Naive thymus-derived CD4-positive, alpha-beta T cell (primary cell): ENCODE data around the gene PTPRN2. TPM values are rescaled to one million over a fixed set of nuclear protein-coding genes. Genes with fewer than 3 reads are reported as not detected.

Experiments used
- ATAC-seq: fragments of 150-1000 bp; cut with Tn5 transposase; 2 replicates; pipeline ENCODE4 v1.10.0; 2021; ENCODE audit warnings: mild to moderate bottlenecking, moderate library complexity
- CTCF ChIA-PET: fragments of 350-600 bp; sonication (Branson Sonifier 250); formaldehyde crosslinking; loops from one replicate; lab custom pipeline; 2021; ENCODE audit warnings: antibody characterized with exemption; lab: Charles Lee
- POLR2A ChIA-PET: fragments of 350-600 bp; sonication (Branson Sonifier 250); formaldehyde crosslinking; loops from one replicate; lab custom pipeline; 2021; ENCODE audit warnings: antibody characterized with exemption, inconsistent platforms; lab: Charles Lee
- DNase-seq, 9 donors: peaks; one replicate each; pipeline versions ENCODE4 v3.0.0 to v3.0.0-alpha.2; 2020 to 2022; ENCODE audit warnings: mixed read lengths in 1 of 9
- H3K27ac ChIP-seq: one replicate; pipeline ENCODE4 v1.7.0; 2013; ENCODE audit warnings: mild to moderate bottlenecking, low read depth, low read length, moderate library complexity
- H3K27me3 ChIP-seq, 2 donors: one replicate each; pipeline ENCODE4 v1.7.0; 2013; ENCODE audit warnings: low read length in 2 of 2, mild to moderate bottlenecking in 2 of 2, moderate library complexity in 2 of 2; ENCODE audit not compliant: control insufficient read depth in 2 of 2, insufficient read depth in 2 of 2
- H3K36me3 ChIP-seq, 3 experiments: 1 replicate in 2 of 3; 2 replicates in 1 of 3; pipeline ENCODE4 v1.7.0; 2013; ENCODE audit warnings: low read length in 3 of 3, mild to moderate bottlenecking in 3 of 3, moderate library complexity in 1 of 3; ENCODE audit not compliant: insufficient read depth in 3 of 3, control insufficient read depth in 2 of 3
- H3K4me1 ChIP-seq, 2 donors: one replicate each; pipeline ENCODE4 v1.7.0; 2013; ENCODE audit warnings: low read length in 2 of 2, mild to moderate bottlenecking in 2 of 2, moderate library complexity in 1 of 2; ENCODE audit not compliant: control insufficient read depth in 2 of 2, insufficient read depth in 2 of 2
- H3K4me3 ChIP-seq: 2 replicates; pipeline ENCODE4 v1.7.0; 2013; ENCODE audit warnings: mild to moderate bottlenecking, low read length
- H3K9me3 ChIP-seq, 3 experiments: 1 replicate in 2 of 3; 2 replicates in 1 of 3; pipeline ENCODE4 v1.7.0; 2013; ENCODE audit warnings: low read length in 3 of 3; ENCODE audit not compliant: control insufficient read depth in 2 of 3
- H3K27ac Mint-ChIP-seq, 9 donors: one replicate each; pipeline ENCODE4 v1.8.0; 2020 to 2022; ENCODE audit warnings: mixed read lengths in 9 of 9, mild to moderate bottlenecking in 8 of 9, moderate library complexity in 5 of 9, inconsistent platforms in 2 of 9
- H3K27me3 Mint-ChIP-seq, 5 donors: one replicate each; pipeline ENCODE4 v1.8.0; 2021 to 2022; ENCODE audit warnings: mixed read lengths in 5 of 5, mild to moderate bottlenecking in 1 of 5
- H3K36me3 Mint-ChIP-seq, 5 donors: one replicate each; pipeline ENCODE4 v1.8.0; 2020 to 2022; ENCODE audit warnings: mixed read lengths in 5 of 5, mild to moderate bottlenecking in 3 of 5, inconsistent platforms in 1 of 5
- H3K4me1 Mint-ChIP-seq, 7 donors: one replicate each; pipeline ENCODE4 v1.8.0; 2020 to 2022; ENCODE audit warnings: mixed read lengths in 7 of 7, mild to moderate bottlenecking in 3 of 7, inconsistent platforms in 1 of 7
- H3K4me3 Mint-ChIP-seq, 10 donors: one replicate each; pipeline ENCODE4 v1.8.0; 2020 to 2022; ENCODE audit warnings: mild to moderate bottlenecking in 10 of 10, mixed read lengths in 10 of 10, moderate library complexity in 6 of 10, inconsistent platforms in 2 of 10
- H3K9me3 Mint-ChIP-seq, 11 donors: one replicate each; pipeline ENCODE4 v1.8.0; 2020 to 2022; ENCODE audit warnings: mixed read lengths in 11 of 11, mild to moderate bottlenecking in 4 of 11, inconsistent platforms in 1 of 11, moderate library complexity in 1 of 11
- intact Hi-C, 2 donors: fragments of 100-400 bp; cut with micrococcal nuclease; formaldehyde crosslinking; loops; one replicate each; pipeline ENCODE4 v1.15.1; 2023
- polyA plus RNA-seq, 2 donors: library from polyadenylated mRNA; unstranded; fragments of 300-500 nt; fragmentation: Illumina TruSeq; gene quantifications; one replicate each; pipeline ENCODE4 v1.2.3, GENCODE V29; 2021
- total RNA-seq, 6 experiments: library from RNA in 5 of 6; stranded (reverse) in 5 of 6; gene quantifications; 1 replicate in 5 of 6; 2 replicates in 1 of 6; pipeline ENCODE4 v1.2.3 and lab custom pipeline; 2021 to 2026

Gene PTPRN2
- total and polyA plus RNA-seq, 7 experiments from 2014 or later = 0.58 to 2.3 (median 1.4) TPM

DNA sequence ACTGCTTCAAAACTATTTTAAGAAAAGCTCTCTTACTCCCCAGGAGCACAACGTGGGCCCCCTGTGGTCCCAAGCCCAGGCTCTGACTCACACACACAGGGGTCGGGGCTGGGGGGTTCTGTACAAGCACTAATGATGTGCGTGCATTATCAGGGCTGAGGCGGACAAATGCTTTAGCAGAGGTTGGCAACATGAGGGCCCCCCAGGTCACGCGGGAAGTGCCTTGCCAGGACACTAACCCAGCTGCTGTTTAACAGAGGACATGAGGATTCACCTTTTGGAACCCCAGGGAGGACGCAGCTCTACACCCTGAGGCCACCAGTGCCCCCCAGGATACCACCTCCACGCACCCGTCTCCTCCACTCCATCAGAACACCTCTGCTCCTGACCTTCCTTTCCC lies 908.0 kb downstream of the PTPRN2 start:
- H3K4me1 Mint-ChIP-seq = peaks cover 6 to 27% (median 16%) of the 10 kb centered on the region in 7 donors
- intact Hi-C loops = loop anchor here in 1 of 2 donors (10.0 kb wide), 1 partner anchor 245 kb away; no protein-coding TSS in a partner anchor
- H3K27me3 Mint-ChIP-seq = peaks cover 73 to 85% (median 80%) of the 10 kb centered on the region in 5 donors
- no peak overlapping the region for H3K4me3 Mint-ChIP-seq
- Histone ChIP-seq H3K9me3 (no peaks in the 10 kb centered on the region), H3K4me3 (no peak overlapping the region), H3K36me3 (no peaks in the 10 kb centered on the region), H3K27ac (no peak overlapping the region), H3K4me1 (peaks cover 0 to 13% of the 10 kb centered on the region in 2 donors), H3K27me3 (peaks cover 4 to 32% of the 10 kb centered on the region in 2 donors)
- CTCF ChIA-PET = interaction anchor here (0.7 kb wide), 1 partner anchor 148 kb away, joined by 3 read pairs; no protein-coding TSS in a partner anchor
- no peaks in the 10 kb centered on the region for H3K36me3 Mint-ChIP-seq
- POLR2A ChIA-PET = no interaction called here
- no peak overlapping the region for H3K27ac Mint-ChIP-seq
- peaks cover 0 to 4% (median 0%) of the 10 kb centered on the region in 11 donors for H3K9me3 Mint-ChIP-seq
- DNase-seq (no peak), ATAC-seq (no peak)

DNA sequence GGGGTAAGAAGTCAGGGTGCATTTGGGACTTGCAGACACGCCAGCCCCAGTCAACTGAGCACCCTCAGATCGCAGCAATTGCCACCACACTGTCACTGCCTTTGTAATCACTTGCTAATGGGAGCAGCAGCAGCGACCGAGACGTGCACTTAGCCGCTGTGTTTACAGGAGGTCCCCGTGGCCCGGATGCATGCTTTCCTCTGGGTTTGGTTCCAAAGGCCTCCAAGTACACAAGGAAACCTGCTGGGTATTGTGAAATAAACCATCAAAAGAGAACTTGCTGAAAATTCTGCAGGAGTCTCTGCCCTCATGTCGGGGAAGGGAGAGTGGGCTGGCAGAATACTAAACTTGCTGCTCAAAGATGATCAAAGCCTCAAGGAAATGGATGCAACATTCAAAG lies 909.1 kb downstream of the PTPRN2 start:
- H3K4me3 ChIP-seq = no peak overlapping the region
- CTCF ChIA-PET = no interaction called here
- H3K36me3 Mint-ChIP-seq = no peaks in the 10 kb centered on the region

DNA sequence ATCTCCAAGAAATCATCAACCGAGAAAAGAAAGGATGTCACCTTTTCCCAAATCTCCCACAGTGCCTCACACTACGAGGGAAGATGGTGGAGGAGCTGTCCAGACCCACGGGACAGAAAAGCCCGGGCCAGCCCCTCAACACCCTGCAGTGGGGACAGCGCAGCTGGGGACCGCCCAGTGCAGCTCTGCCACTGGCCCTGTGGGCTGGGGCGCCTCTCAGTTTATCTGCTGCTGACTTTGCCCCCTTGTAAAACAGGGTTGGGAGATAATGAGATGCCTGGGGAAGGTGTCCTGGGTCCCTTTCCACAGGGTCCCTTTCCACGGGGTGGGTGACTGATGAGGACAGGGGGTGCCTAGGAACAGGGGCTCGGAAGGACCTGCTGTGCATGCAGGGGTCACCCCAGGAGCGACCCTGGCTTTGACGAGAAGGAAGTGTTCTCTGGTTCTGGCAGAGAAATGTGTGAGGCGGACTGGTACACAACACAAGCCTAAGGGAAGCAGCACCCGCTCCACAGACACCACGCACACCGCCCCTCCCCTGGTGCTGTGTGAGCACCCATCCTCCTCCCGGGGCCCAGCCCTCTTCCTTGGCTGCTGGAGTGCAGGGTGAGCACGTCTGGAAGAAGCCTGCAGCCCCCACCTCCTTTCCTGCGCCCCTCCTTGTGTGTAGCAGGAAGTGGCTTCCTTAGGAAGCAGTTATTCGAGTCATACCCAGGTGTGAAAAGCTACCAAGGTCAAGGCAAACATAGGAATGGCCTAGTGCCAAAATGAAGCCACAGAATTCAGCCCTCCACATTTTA lies 911.0 kb downstream of the PTPRN2 start:
- H3K9me3 Mint-ChIP-seq = peaks cover 0 to 1% (median 0%) of the 10 kb centered on the region in 11 donors
- Histone ChIP-seq H3K27me3 (peaks cover 0 to 11% of the 10 kb centered on the region in 2 donors), H3K4me1 (no peaks in the 10 kb centered on the region), H3K36me3 (no peaks in the 10 kb centered on the region), H3K9me3 (no peaks in the 10 kb centered on the region), H3K27ac (no peak overlapping the region), H3K4me3 (no peak overlapping the region)
- H3K4me1 Mint-ChIP-seq = peaks cover 0 to 8% (median 4%) of the 10 kb centered on the region in 7 donors
- H3K4me3 Mint-ChIP-seq = no peak overlapping the region
- ATAC-seq (no peak), DNase-seq (peak in 1 of 9 donors; percentile 1)
- peaks cover 52 to 67% (median 58%) of the 10 kb centered on the region in 5 donors for H3K27me3 Mint-ChIP-seq
- POLR2A ChIA-PET = interaction anchor here (0.5 to 0.7 kb wide), 2 partner anchors 23 to 162 kb away, joined by 3 to 6 read pairs; no protein-coding TSS in a partner anchor
- CTCF ChIA-PET = no interaction called here
- intact Hi-C loops = no loop called here
- H3K36me3 Mint-ChIP-seq = no peaks in the 10 kb centered on the region
- H3K27ac Mint-ChIP-seq = peak overlapping the region in 1 of 9 donors; percentile 15

More for the DNA sequence above, 909.1 kb downstream of the PTPRN2 start:
- intact Hi-C loops = no loop called here
- POLR2A ChIA-PET = no interaction called here
- Mint-ChIP-seq H3K9me3 (peaks cover 0 to 4% (median 0%) of the 10 kb centered on the region in 11 donors), H3K27ac (no peak overlapping the region), H3K27me3 (peaks cover 67 to 85% (median 76%) of the 10 kb centered on the region in 5 donors), H3K4me1 (peaks cover 6 to 21% (median 11%) of the 10 kb centered on the region in 7 donors), H3K4me3 (no peak overlapping the region)
- Histone ChIP-seq H3K9me3 (no peaks in the 10 kb centered on the region), H3K36me3 (no peaks in the 10 kb centered on the region), H3K27ac (no peak overlapping the region), H3K27me3 (peaks cover under 1 to 25% of the 10 kb centered on the region in 2 donors), H3K4me1 (peaks cover 0 to 6% of the 10 kb centered on the region in 2 donors)
- peak in 1 of 9 donors; percentile 4 for DNase-seq
- ATAC-seq = no peak

DNA sequence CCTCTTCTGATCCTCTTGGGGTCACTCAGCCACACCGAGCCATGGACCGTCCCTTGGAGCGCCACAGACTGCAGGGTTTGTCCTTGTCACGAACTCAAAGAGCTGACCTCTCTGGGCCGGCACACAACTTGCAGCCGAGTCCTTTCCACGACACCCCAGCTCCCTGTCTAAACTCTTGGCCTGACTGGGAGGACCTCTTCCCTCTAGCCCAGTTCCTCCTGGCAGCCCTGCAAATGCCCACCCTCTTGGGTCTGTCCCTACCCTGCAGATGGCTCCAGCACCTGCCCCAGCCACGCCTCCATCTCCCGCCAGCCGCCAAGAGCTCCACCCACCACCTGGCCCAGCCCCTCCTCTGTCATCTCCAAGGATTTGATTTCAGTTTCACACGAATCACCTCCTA lies 911.6 kb downstream of the PTPRN2 start:
- Histone ChIP-seq H3K4me3 (no peak overlapping the region), H3K27me3 (peaks cover 0 to 5% of the 10 kb centered on the region in 2 donors), H3K4me1 (no peaks in the 10 kb centered on the region), H3K36me3 (no peaks in the 10 kb centered on the region), H3K9me3 (no peaks in the 10 kb centered on the region), H3K27ac (no peak overlapping the region)
- Mint-ChIP-seq H3K4me3 (no peak overlapping the region), H3K36me3 (no peaks in the 10 kb centered on the region), H3K27me3 (peaks cover 45 to 66% (median 51%) of the 10 kb centered on the region in 5 donors), H3K4me1 (peaks cover 0 to 10% (median 4%) of the 10 kb centered on the region in 7 donors), H3K9me3 (peaks cover 0 to 1% (median 0%) of the 10 kb centered on the region in 11 donors), H3K27ac (no peak overlapping the region)
- DNase-seq (peak in 1 of 9 donors; percentile 1), ATAC-seq (no peak)
- intact Hi-C loops = no loop called here
- ChIA-PET CTCF (no interaction called here), POLR2A (interaction anchor here (0.5 kb wide), 1 partner anchor 162 kb away, joined by 6 read pairs; no protein-coding TSS in a partner anchor)

DNA sequence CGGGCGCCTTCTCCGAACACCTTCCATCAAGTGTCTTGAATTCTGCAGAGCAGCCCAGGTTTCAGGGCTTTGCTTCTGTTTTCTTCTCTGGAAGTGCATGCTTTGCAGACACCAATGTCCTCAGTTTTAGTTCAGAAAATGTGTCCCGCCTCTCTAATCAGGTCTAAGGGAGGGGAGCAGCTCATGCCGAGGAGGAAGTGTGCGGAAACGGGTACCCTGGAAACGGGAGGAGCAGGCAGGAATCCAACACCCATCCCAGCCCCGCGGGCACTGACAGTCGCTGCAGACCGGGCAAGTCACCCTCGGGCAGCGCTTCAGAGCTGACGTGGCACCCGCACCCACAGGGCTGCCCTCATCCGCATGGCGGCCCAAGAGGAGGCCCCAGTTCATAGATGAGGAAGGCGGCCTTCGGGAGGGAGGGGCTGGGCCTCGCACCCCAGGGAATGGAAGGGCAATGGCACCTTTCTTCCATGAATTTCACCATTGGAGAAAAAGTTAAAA lies 912.1 kb downstream of the PTPRN2 start:
- Mint-ChIP-seq H3K4me1 (peaks cover 1 to 10% (median 7%) of the 10 kb centered on the region in 7 donors), H3K9me3 (peaks cover 0 to 1% (median 0%) of the 10 kb centered on the region in 11 donors), H3K27ac (no peak overlapping the region), H3K4me3 (no peak overlapping the region), H3K36me3 (no peaks in the 10 kb centered on the region), H3K27me3 (peaks cover 40 to 61% (median 46%) of the 10 kb centered on the region in 5 donors)
- Histone ChIP-seq H3K27ac (no peak overlapping the region), H3K27me3 (peaks cover 0 to 3% of the 10 kb centered on the region in 2 donors), H3K36me3 (no peaks in the 10 kb centered on the region), H3K4me1 (no peaks in the 10 kb centered on the region), H3K9me3 (no peaks in the 10 kb centered on the region), H3K4me3 (no peak overlapping the region)
- ChIA-PET POLR2A (no interaction called here), CTCF (interaction anchor here (0.6 kb wide), 1 partner anchor 17 kb away, joined by 3 read pairs; no protein-coding TSS in a partner anchor)
- ATAC-seq = no peak
- peak in 1 of 9 donors; percentile 1 for DNase-seq
- intact Hi-C loops = no loop called here

DNA sequence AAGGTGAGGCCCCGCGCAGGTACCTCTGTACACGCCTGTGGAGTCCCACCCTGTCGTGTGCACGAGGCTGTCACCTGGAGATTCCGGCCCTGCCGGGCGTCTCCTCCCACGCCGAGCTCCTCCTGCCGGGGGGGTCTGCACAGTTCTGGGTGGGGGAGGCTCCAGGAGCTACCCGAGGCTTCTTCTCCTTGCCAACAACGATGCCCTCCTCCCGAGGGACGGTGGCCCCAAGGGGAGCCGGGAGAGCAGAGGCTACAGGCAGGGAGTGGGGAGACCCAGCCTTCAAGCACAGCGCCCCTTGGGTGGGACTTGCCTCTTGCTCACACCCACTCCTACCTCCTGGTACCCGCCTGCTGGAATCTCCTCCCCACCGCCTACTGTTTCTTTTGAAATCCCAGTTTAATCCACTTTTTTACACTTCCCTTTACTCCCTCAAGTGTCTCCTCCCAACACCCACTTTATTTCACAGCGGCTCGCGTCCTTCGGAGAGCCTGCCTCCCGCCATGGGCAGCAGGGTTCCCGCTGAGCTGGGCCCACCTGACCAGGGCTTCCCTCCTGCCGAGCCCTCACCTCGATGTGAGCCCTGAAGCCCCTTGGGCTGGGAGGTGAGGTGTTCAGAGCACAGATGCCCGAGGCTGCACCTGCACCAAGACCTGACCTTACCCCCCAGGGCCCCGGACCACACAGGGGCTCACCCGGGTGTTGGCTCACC lies 912.8 kb downstream of the PTPRN2 start:
- no peak overlapping the region for H3K4me3 Mint-ChIP-seq
- H3K36me3 ChIP-seq = no peaks in the 10 kb centered on the region
- peaks cover 0 to 3% of the 10 kb centered on the region in 2 donors for H3K27me3 ChIP-seq
- H3K9me3 Mint-ChIP-seq = peaks cover 0 to 1% (median 0%) of the 10 kb centered on the region in 11 donors
- H3K27me3 Mint-ChIP-seq = peaks cover 34 to 55% (median 46%) of the 10 kb centered on the region in 5 donors
- intact Hi-C loops = no loop called here
- no peak for ATAC-seq
- no peaks in the 10 kb centered on the region for H3K36me3 Mint-ChIP-seq
- no peaks in the 10 kb centered on the region for H3K9me3 ChIP-seq
- peak in 1 of 9 donors; percentile 3 for DNase-seq
- H3K27ac ChIP-seq = no peak overlapping the region
- H3K27ac Mint-ChIP-seq = no peak overlapping the region
- peaks cover 0 to 5% of the 10 kb centered on the region in 2 donors for H3K4me1 ChIP-seq
- CTCF ChIA-PET = interaction anchor here (0.6 to 0.8 kb wide), 2 partner anchors 16 to 121 kb away, joined by 3 to 4 read pairs; no protein-coding TSS in a partner anchor
- POLR2A ChIA-PET = no interaction called here
- no peak overlapping the region for H3K4me3 ChIP-seq
- H3K4me1 Mint-ChIP-seq = peaks cover 4 to 14% (median 12%) of the 10 kb centered on the region in 7 donors
